Body of pancreas (tissue), 4 donors: ENCODE measurements around the gene SIPA1. TPM values are rescaled to one million over a fixed set of nuclear protein-coding genes. Genes with fewer than 3 reads are reported as not detected.
"Not testable (repeated sequence)": the region's sequence is repeated elsewhere in the genome, so short reads cannot be mapped to it uniquely, and the experiment has no call there.

Source experiments
- ATAC-seq: fragments of 150-250 bp; one replicate; pipeline ENCODE4 v1.9.1; 2016
- DNase-seq, 4 donors: peaks; one replicate each; pipeline ENCODE4 v3.0.0-alpha.2; 2019
- H3K27ac ChIP-seq, 4 donors: fragments of 200-600 bp; sonication (generic); 1 replicate in 3 of 4; 2 replicates in 1 of 4; pipeline versions ENCODE4 v1.5.1 to v1.6.1; 2016 to 2019; ENCODE audit warnings: mild to moderate bottlenecking in 1 of 4, mixed read lengths in 1 of 4, moderate library complexity in 1 of 4
- H3K27me3 ChIP-seq, 2 donors: fragments of 200-600 bp; sonication (generic); one replicate each; pipeline ENCODE4 v1.6.0; 2016; ENCODE audit warnings: mild to moderate bottlenecking in 1 of 2
- H3K36me3 ChIP-seq, 2 donors: fragments of 200-600 bp; sonication (generic); replicated peaks in 1 of 2; 2 replicates each; pipeline ENCODE4 v1.5.1; 2016; ENCODE audit warnings: low read depth in 2 of 2; ENCODE audit not compliant: insufficient read depth in 1 of 2
- H3K4me1 ChIP-seq: fragments of 200-600 bp; sonication (generic); one replicate; pipeline ENCODE4 v1.6.0; 2016
- H3K4me3 ChIP-seq, 2 donors: fragments of 200-600 bp; sonication (generic); 1 replicate in 1 of 2; 2 replicates in 1 of 2; pipeline ENCODE4 v1.5.1; 2016 to 2019
- H3K9me3 ChIP-seq, 3 donors: fragments of 200-600 bp; sonication (generic); 1 replicate in 2 of 3; 2 replicates in 1 of 3; pipeline ENCODE4 v1.5.1; 2016
- POLR2A ChIP-seq, 3 donors: fragments of 450-650 bp; IDR thresholded peaks; one replicate each; pipeline ENCODE4 v1.6.1; 2016; ENCODE audit warnings: antibody characterized with exemption in 3 of 3, mild to moderate bottlenecking in 2 of 3
- WGBS, 2 donors: methylation state at CpG; one replicate each; pipeline ENCODE4 v1.1.5; 2017; 5-methylcytosine and 5-hydroxymethylcytosine counted together
- intact Hi-C: fragments of 100-400 bp; cut with DNase I; formaldehyde crosslinking; loops from one replicate; pipeline ENCODE4 v1.15.1; 2023
- total RNA-seq, 2 donors: library from RNA; depleted of rRNA; stranded (reverse); fragments of >200 nt; gene quantifications; one replicate each; pipeline ENCODE4 v1.1.0, GENCODE V29; 2016
- TF ChIP-seq, protein P1 (sequence below), 7 experiments: fragments of 450-650 bp in 4 of 7; fragments of 200-600 bp in 3 of 7; sonication (generic) in 3 of 7; IDR thresholded peaks; one replicate each; pipeline ENCODE4 v1.5.1; 2016 to 2019; ENCODE audit warnings: antibody characterized with exemption in 7 of 7

Gene SIPA1
- total RNA-seq, 2 donors from 2014 or later, result 23.6 to 29.3 TPM

DNA sequence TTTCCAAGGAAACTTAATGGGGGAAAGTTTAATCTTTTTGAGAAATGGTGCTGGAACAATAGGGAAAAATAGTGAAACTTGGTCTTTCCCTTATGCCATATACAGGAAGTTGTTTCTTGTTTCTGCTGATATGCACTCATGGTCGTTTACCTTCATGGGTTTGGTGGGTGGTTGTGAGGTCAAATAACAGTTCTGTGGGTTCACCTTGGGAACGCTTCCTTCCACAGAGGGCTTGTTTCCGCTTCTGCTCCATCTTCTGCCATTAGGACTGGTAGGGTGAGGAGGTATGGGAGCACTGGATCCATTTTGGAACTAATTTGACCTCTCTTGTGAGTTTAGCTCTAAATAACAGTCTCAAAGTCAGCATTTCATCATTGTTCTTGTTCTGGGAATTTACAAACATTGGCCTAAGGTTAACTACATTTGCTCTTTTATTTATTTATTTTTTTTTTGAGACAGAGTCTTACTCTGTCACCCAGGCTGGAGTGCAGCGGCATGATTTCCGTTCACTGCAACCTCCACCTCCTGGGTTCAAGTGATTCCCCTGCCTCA lies 42.4 kb downstream of the SIPA1 start:
- H3K9me3 ChIP-seq, result no peaks in the 10 kb centered on the region
- intact Hi-C loops, result no loop called here

DNA sequence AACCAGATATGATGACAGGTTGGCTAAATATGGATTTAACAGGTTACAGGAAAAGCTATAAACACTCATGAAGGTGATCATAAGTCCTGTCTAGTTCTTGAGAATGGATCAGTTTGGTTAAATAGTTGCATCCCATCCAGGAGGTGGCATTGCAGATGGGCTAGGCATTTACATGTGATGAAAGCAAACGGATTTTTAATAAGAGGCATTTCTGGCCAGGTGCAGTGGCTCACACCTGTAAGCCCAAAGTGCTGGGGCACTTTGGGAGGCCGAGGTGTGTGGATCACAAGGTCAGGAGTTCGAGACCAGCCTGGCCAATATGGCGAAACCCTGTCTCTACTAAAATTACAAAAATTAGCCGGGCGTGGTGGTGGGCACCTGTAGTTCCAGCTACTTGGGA lies 45.6 kb downstream of the SIPA1 start:
- 75 to 81% methylated on average over 6 of the region's 6 CpGs for WGBS, 2 donors
- H3K27me3 ChIP-seq, intact Hi-C loops, H3K9me3 ChIP-seq, H3K36me3 ChIP-seq, DNase-seq, ATAC-seq, H3K27ac ChIP-seq, H3K4me3 ChIP-seq, H3K4me1 ChIP-seq: not testable (repeated sequence)

More for the DNA sequence above, 42.4 kb downstream of the SIPA1 start:
- H3K27me3 ChIP-seq, result no peaks in the 10 kb centered on the region
- H3K4me3 ChIP-seq, result no peak overlapping the region
- H3K4me1 ChIP-seq, result no peaks in the 10 kb centered on the region
- no peak overlapping the region for H3K27ac ChIP-seq
- 79 to 80% methylated on average over 5 of the region's 5 CpGs for WGBS, 2 donors
- H3K36me3 ChIP-seq, result no peaks in the 10 kb centered on the region
- no peak for TF ChIP-seq POLR2A (IDR thresholded peaks at IDR 0.05)
- TF ChIP-seq, protein P1, sequence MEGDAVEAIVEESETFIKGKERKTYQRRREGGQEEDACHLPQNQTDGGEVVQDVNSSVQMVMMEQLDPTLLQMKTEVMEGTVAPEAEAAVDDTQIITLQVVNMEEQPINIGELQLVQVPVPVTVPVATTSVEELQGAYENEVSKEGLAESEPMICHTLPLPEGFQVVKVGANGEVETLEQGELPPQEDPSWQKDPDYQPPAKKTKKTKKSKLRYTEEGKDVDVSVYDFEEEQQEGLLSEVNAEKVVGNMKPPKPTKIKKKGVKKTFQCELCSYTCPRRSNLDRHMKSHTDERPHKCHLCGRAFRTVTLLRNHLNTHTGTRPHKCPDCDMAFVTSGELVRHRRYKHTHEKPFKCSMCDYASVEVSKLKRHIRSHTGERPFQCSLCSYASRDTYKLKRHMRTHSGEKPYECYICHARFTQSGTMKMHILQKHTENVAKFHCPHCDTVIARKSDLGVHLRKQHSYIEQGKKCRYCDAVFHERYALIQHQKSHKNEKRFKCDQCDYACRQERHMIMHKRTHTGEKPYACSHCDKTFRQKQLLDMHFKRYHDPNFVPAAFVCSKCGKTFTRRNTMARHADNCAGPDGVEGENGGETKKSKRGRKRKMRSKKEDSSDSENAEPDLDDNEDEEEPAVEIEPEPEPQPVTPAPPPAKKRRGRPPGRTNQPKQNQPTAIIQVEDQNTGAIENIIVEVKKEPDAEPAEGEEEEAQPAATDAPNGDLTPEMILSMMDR (IDR thresholded peaks at IDR 0.05), result no peak
- no peak for DNase-seq
- no peak for ATAC-seq

DNA sequence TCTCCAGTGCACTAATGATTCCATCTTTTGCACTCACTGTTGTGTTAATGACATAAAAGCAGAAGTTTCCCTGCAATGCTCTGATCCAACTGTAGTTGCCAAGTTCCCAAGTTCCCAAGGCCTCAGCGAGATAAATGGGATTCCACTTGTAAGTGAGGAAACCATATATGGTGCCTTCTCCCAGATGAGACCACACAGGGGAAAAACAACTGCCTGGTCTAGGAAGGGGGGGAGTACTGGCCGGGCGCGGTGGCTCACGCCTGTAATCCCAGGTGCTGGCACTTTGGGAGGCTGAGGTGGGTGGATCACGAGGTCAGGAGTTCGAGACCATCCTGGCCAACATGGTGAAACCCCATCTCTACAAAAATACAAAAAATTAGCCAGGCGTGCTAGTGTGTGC lies 48.1 kb downstream of the SIPA1 start:
- Histone ChIP-seq H3K4me3 (no peak overlapping the region), H3K36me3 (no peaks in the 10 kb centered on the region), H3K27me3 (no peaks in the 10 kb centered on the region), H3K4me1 (no peaks in the 10 kb centered on the region), H3K9me3 (no peaks in the 10 kb centered on the region), H3K27ac (no peak overlapping the region)
- WGBS, 2 donors, result 72 to 73% methylated on average over 8 of the region's 8 CpGs
- no peak for ATAC-seq
- intact Hi-C loops, result no loop called here
- no peak for TF ChIP-seq POLR2A (IDR thresholded peaks at IDR 0.05)
- TF ChIP-seq, protein P1 (IDR thresholded peaks at IDR 0.05), result no peak
- DNase-seq, result no peak

DNA sequence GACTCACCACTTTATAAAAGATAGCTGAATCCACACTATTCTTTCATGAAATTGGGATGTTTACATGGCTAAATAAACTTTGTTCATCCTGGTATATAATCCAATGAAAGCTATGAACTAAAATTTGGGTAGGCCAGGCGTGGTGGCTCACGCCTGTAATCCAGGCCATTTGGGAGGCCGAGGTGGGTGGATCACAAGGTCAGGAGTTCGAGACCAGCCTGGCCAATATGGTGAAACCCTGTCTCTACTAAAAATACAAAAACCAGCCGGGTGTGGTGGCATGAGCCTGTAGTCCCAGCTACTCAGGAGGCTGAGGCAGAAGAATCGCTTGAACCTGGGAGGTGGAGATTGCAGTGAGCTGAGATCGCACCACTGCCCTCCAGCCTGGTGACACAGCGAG lies 53.9 kb downstream of the SIPA1 start:
- intact Hi-C loops, H3K27me3 ChIP-seq, DNase-seq, H3K27ac ChIP-seq, H3K4me3 ChIP-seq, H3K9me3 ChIP-seq, ATAC-seq, H3K36me3 ChIP-seq: not testable (repeated sequence)
- 84 to 89% methylated on average over 8 of the region's 8 CpGs for WGBS, 2 donors
- H3K4me1 ChIP-seq, result peaks cover 13% of the 10 kb centered on the region

DNA sequence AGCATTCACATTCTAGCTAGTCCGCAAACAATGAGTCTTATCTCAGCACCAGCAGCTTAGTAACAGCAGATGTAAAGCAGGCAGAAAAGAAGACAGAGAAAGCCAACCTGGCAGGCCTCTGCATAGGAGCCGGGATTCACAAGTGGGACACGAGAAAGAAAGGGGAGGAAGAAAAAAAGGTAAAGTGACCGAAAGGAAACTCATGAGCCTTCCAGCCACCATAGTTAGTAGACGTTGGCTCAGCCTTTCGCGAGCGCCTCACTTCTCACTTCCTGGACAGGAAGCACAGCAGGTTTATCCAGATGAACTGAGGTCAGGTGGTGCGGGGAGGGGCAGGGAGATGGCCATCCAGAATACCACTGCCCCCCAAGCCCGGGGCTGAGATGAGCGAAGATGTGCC lies 54.5 kb downstream of the SIPA1 start:
- 54 to 78% methylated on average over 11 of the region's 11 CpGs for WGBS, 2 donors
- no peak overlapping the region for H3K27ac ChIP-seq
- no peaks in the 10 kb centered on the region for H3K36me3 ChIP-seq
- intact Hi-C loops, result no loop called here
- no peak for ATAC-seq
- no peaks in the 10 kb centered on the region for H3K27me3 ChIP-seq
- peaks cover 13% of the 10 kb centered on the region for H3K4me1 ChIP-seq
- DNase-seq, result peak in 1 of 4 donors; percentile 25
- no peaks in the 10 kb centered on the region for H3K9me3 ChIP-seq
- H3K4me3 ChIP-seq, result no peak overlapping the region
- TF ChIP-seq POLR2A (IDR thresholded peaks at IDR 0.05), result no peak
- TF ChIP-seq, protein P1 (IDR thresholded peaks at IDR 0.05), result no peak
